ENCODE measurements around the gene CARTPT. TPM values are rescaled to one million over a fixed set of nuclear protein-coding genes. Genes with fewer than 3 reads are reported as not detected.

The CARTPT gene
- total RNA-seq, 1 donor from 2014 or later: 12.7 TPM

GRCh38 chr5:71762826-71763225 is 43.8 kb downstream of the CARTPT start:
- TF ChIP-seq CTCF (IDR thresholded peaks at IDR 0.05): no peak
- H3K9me3 ChIP-seq: no peaks in the 10 kb centered on the region
- intact Hi-C loops (cut with DNase I): no loop called here

GRCh38 chr5:71767661-71768060 is 48.6 kb downstream of the CARTPT start:
- no peak overlapping the region for H3K4me3 ChIP-seq
- no peak for TF ChIP-seq CTCF (IDR thresholded peaks at IDR 0.05)
- no peak for DNase-seq (ENCODE audit: low spot score in 2 of 2)
- H3K36me3 ChIP-seq: no peaks in the 10 kb centered on the region
- no peaks in the 10 kb centered on the region for H3K27me3 ChIP-seq
- intact Hi-C loops (cut with DNase I): no loop called here
- H3K9me3 ChIP-seq: no peaks in the 10 kb centered on the region
- H3K27ac ChIP-seq: no peak overlapping the region
- no peaks in the 10 kb centered on the region for H3K4me1 ChIP-seq

More at GRCh38 chr5:71762826-71763225, 43.8 kb downstream of the CARTPT start:
- Histone ChIP-seq H3K27me3 (no peaks in the 10 kb centered on the region), H3K27ac (no peak overlapping the region), H3K4me1 (peaks cover 0 to 3% of the 10 kb centered on the region in 2 donors), H3K4me3 (no peak overlapping the region), H3K36me3 (no peaks in the 10 kb centered on the region)
- no peak for DNase-seq (ENCODE audit: low spot score in 2 of 2)

GRCh38 chr5:71769287-71769686 is 50.2 kb downstream of the CARTPT start:
- intact Hi-C loops (cut with DNase I): no loop called here
- Histone ChIP-seq H3K27me3 (no peaks in the 10 kb centered on the region), H3K27ac (no peak overlapping the region), H3K4me3 (no peak overlapping the region), H3K9me3 (no peaks in the 10 kb centered on the region), H3K4me1 (no peaks in the 10 kb centered on the region), H3K36me3 (no peaks in the 10 kb centered on the region)
- no peak for TF ChIP-seq CTCF (IDR thresholded peaks at IDR 0.05)
- DNase-seq (ENCODE audit: low spot score in 2 of 2): no peak

GRCh38 chr5:71770381-71770780 is 51.3 kb downstream of the CARTPT start:
- H3K36me3 ChIP-seq: no peaks in the 10 kb centered on the region
- intact Hi-C loops (cut with DNase I): no loop called here

More at GRCh38 chr5:71770381-71770780, 51.3 kb downstream of the CARTPT start:
- Histone ChIP-seq H3K4me3 (no peak overlapping the region), H3K9me3 (no peaks in the 10 kb centered on the region), H3K27me3 (no peaks in the 10 kb centered on the region), H3K4me1 (no peaks in the 10 kb centered on the region), H3K27ac (no peak overlapping the region)
- no peak for TF ChIP-seq CTCF (IDR thresholded peaks at IDR 0.05)
- no peak for DNase-seq (ENCODE audit: low spot score in 2 of 2)

Other genes with a start within 250 kb of the CARTPT start
- gene MCCC2, start 131.9 kb upstream of the CARTPT start, total RNA-seq: 13.8 TPM